Panc1 (cell line): ENCODE results near the gene HES7. TPM values are rescaled to one million over a fixed set of nuclear protein-coding genes. Genes with fewer than 3 reads are reported as not detected.
A peak's percentile ranks its signal among the peaks of the same experiment; 100 is the strongest.

ENCODE experiments used
- ATAC-seq: fragments of 200-7000 bp; cut with Tn5 transposase; 2 replicates; pipeline ENCODE4 v1.9.1; 2020; ENCODE audit warnings: mild to moderate bottlenecking, moderate library complexity
- BruUV-seq: library from RNA; stranded (reverse); fragments of 400-500 nt; replicated peaks from 2 replicates; lab custom pipeline; 2021; lab: Mats Ljungman, UMichigan
- CTCF ChIA-PET: fragments of 300-600 bp; sonication (Branson Sonifier 250); formaldehyde crosslinking; loops from one replicate; lab custom pipeline; 2022; ENCODE audit warnings: antibody characterized with exemption; lab: Charles Lee
- POLR2A ChIA-PET: fragments of 300-600 bp; sonication (Branson Sonifier 250); formaldehyde crosslinking; loops from one replicate; lab custom pipeline; 2022; ENCODE audit warnings: antibody characterized with exemption; lab: Charles Lee
- DNase-seq: peaks from one replicate; pipeline ENCODE4 v3.0.0-alpha.2; 2010; ENCODE audit warnings: low read depth, low spot score
- H3K27ac ChIP-seq: 2 replicates; pipeline ENCODE4 v1.5.1; 2011; ENCODE audit warnings: mild to moderate bottlenecking, low read length, inconsistent platforms
- H3K27me3 ChIP-seq: fragments of 200-500 bp; sonication (Bioruptor generic); 2 replicates; pipeline ENCODE4 v1.6.0; 2014; ENCODE audit warnings: low read length, inconsistent platforms; ENCODE audit not compliant: control insufficient read depth, insufficient read depth
- H3K36me3 ChIP-seq: fragments of 200-500 bp; sonication (Bioruptor generic); 2 replicates; pipeline ENCODE4 v1.5.1; 2014; ENCODE audit warnings: inconsistent platforms, mild to moderate bottlenecking, low read length, moderate library complexity; ENCODE audit not compliant: control insufficient read depth, insufficient read depth
- H3K4me1 ChIP-seq: 2 replicates; pipeline ENCODE4 v1.5.1; 2011; ENCODE audit warnings: inconsistent platforms, mild to moderate bottlenecking, low read length, moderate library complexity; ENCODE audit not compliant: control insufficient read depth, insufficient read depth
- H3K4me3 ChIP-seq, 2 experiments: 2 replicates each; pipeline ENCODE4 v1.5.1; 2011 to 2012; ENCODE audit warnings: low read depth in 2 of 2, low read length in 2 of 2, mild to moderate bottlenecking in 2 of 2, inconsistent platforms in 1 of 2, moderate library complexity in 1 of 2
- H3K9me3 ChIP-seq: fragments of 200-500 bp; sonication (Bioruptor generic); 2 replicates; pipeline ENCODE4 v1.5.1; 2014; ENCODE audit warnings: low read depth, mild to moderate bottlenecking, inconsistent platforms, low read length, moderate library complexity; ENCODE audit not compliant: control insufficient read depth, insufficient read depth
- CTCF ChIP-seq: fragments of 450-650 bp; IDR thresholded peaks from 2 replicates; pipeline ENCODE4 v1.5.1; 2017; ENCODE audit warnings: mild to moderate bottlenecking
- POLR2AphosphoS5 ChIP-seq: IDR thresholded peaks from 2 replicates; pipeline ENCODE4 v1.6.1; 2012; ENCODE audit warnings: mild to moderate bottlenecking, low read depth, low read length, moderate library complexity
- REST ChIP-seq, 2 experiments: IDR thresholded peaks; 2 replicates each; pipeline ENCODE4 v1.6.1; 2011 to 2012; ENCODE audit warnings: low read depth in 2 of 2, control low read depth in 1 of 2, low read length in 1 of 2, mild to moderate bottlenecking in 1 of 2, moderate library complexity in 1 of 2; ENCODE audit not compliant: insufficient read depth in 1 of 2
- SIN3A ChIP-seq: IDR thresholded peaks from 2 replicates; pipeline ENCODE4 v1.6.1; 2012; ENCODE audit warnings: low read depth, mild to moderate bottlenecking, low read length, moderate library complexity, borderline replicate concordance; ENCODE audit not compliant: insufficient read depth
- TCF7L2 ChIP-seq: IDR thresholded peaks from 2 replicates; pipeline ENCODE4 v1.6.1; 2011; ENCODE audit warnings: mild to moderate bottlenecking, low read depth, low read length, inconsistent platforms
- in situ Hi-C: cut with HindIII; loops from 2 replicates; pipeline ENCODE4 v1.10.0; 2016; ENCODE audit warnings: low sequenced_read_pairs, low pct_unique_long_range_greater_than_20kb
- intact Hi-C: fragments of 100-400 bp; cut with micrococcal nuclease; formaldehyde crosslinking; loops from one replicate; pipeline ENCODE4 v1.10.0; 2022; ENCODE audit not compliant: unreplicated experiment
- total RNA-seq: library from RNA; stranded (reverse); gene quantifications from one replicate; pipeline ENCODE4 v1.2.1, GENCODE V29; 2021; ENCODE audit not compliant: unreplicated experiment

The HES7 gene
- total RNA-seq, 1 experiment from 2014 or later, result 4.0 TPM

DNA sequence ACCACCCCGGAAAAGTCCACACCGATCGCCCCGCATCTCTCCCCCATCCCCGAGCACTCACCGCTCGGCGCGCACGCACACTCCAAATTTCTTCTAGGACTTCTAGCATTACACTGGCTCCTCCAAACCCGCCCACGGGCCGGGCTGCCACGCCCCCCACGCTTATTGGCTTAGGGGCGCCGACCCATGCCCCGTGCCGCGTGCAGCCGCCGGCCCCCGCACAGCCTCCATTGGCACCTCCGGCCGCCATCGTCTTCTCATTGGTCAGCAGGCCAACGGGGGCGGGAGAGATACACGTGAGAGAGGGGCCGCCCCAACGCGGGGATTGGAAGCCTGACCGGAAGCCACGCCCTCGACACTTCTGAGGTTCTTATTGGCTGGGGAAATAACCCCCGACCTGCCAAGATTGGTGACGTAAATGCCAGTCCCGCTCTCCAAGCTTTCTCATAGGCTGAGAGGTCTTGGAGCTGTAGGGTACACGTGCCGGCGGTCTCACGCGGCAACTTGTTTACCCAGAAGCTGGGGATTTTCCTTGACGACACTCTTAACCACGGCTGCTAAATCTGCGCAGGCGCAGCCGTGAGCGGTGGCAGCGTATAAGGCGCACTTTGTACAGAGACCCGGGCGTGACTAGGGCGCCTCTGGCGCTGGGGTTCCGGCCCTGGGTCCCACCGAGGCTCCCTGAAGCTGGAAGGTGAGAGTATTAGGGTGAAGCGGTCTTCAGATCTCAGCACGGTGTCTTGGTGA lies 32.5 kb upstream of the HES7 start:
- no peaks in the 10 kb centered on the region; the same call in 1 of the 2 replicates for H3K36me3 ChIP-seq
- H3K4me3 ChIP-seq, result peak overlapping the region; percentile 71 to 73
- H3K9me3 ChIP-seq, result no peaks in the 10 kb centered on the region
- ChIA-PET POLR2A (interaction anchor here (0.5 to 2.2 kb wide), 2 partner anchors 17 to 26 kb away, joined by 4 to 12 read pairs; no protein-coding TSS in a partner anchor), CTCF (interaction anchor here (1.0 kb wide), 1 partner anchor 18 kb away, joined by 7 read pairs; no protein-coding TSS in a partner anchor)
- BruUV-seq, result no TSS peak
- no peak for TF ChIP-seq CTCF
- peak; percentile 54; the same call in 1 of the 2 replicates for TF ChIP-seq POLR2AphosphoS5
- H3K27me3 ChIP-seq, result no peaks in the 10 kb centered on the region
- DNase-seq, result peak; percentile 99
- H3K4me1 ChIP-seq, result peaks cover 40% of the 10 kb centered on the region
- H3K27ac ChIP-seq, result peak overlapping the region; percentile 89
- intact Hi-C loops (no loop called here), in situ Hi-C loops (no loop called here)
- ATAC-seq, result peak; percentile 83

DNA sequence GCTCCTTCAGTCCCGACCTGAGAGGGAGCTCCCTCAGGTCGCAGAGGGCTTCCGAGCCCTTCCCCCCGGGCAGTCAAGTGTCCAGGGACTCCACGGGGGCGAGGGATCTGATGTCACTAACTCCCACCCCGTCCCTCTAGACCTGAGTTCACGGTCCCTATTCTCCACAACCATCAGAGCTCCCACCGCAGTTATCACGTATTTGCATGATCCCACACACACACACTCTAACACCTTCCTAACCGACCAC lies 32.0 kb upstream of the HES7 start:
- DNase-seq (no peak), ATAC-seq (0 out of 2 replicates have a peak, but pooled peaks have one; percentile 0)
- ChIA-PET POLR2A (interaction anchor here (2.2 kb wide), 1 partner anchor 17 kb away, joined by 12 read pairs; no protein-coding TSS in a partner anchor), CTCF (no interaction called here)
- H3K27me3 ChIP-seq, result no peaks in the 10 kb centered on the region
- TF ChIP-seq CTCF, result no peak
- TF ChIP-seq SIN3A, result no peak
- in situ Hi-C loops (no loop called here), intact Hi-C loops (no loop called here)
- no peaks in the 10 kb centered on the region for H3K9me3 ChIP-seq
- no peaks in the 10 kb centered on the region; the same call in 1 of the 2 replicates for H3K36me3 ChIP-seq
- TSS peak; percentile 91 for BruUV-seq
- H3K4me1 ChIP-seq, result peaks cover 41% of the 10 kb centered on the region
- H3K27ac ChIP-seq, result peak overlapping the region; percentile 82
- H3K4me3 ChIP-seq, result peak overlapping the region; percentile 71 to 73

- TF ChIP-seq POLR2AphosphoS5 (no peak), SIN3A (no peak), TCF7L2 (no peak), CTCF (no peak), REST (IDR thresholded peaks at IDR 0.05; ENCODE audit: insufficient read depth in 1 of 2, low read depth in 2 of 2, low read length in 1 of 2) (no peak)
- DNase-seq (no peak), ATAC-seq (no peak)
- Histone ChIP-seq H3K27me3 (no peaks in the 10 kb centered on the region), H3K27ac (peak overlapping the region; percentile 82), H3K4me1 (peaks cover 41% of the 10 kb centered on the region), H3K4me3 (peak overlapping the region; percentile 71 to 73), H3K36me3 (no peaks in the 10 kb centered on the region; the same call in 1 of the 2 replicates), H3K9me3 (no peaks in the 10 kb centered on the region)
- ChIA-PET POLR2A (interaction anchor here (0.6 to 2.2 kb wide), 2 partner anchors 10 to 18 kb away, joined by 7 to 12 read pairs; no protein-coding TSS in a partner anchor), CTCF (no interaction called here)
- BruUV-seq, result no TSS peak
- intact Hi-C loops (no loop called here), in situ Hi-C loops (no loop called here)
Observed at GRCh38 chr17:8155231-8155995, 31.5 kb upstream of the HES7 start.
